ENCODE measurements around the gene IL1RAPL2.

Gene IL1RAPL2

GRCh38 chrX:105265093-105265492 lies 699.1 kb downstream of the IL1RAPL2 start:
- TF ChIP-seq MAX (IDR thresholded peaks at IDR 0.05), result no peak
- no peak for TF ChIP-seq EGR1 (IDR thresholded peaks at IDR 0.05)
- TF ChIP-seq CREB1 (IDR thresholded peaks at IDR 0.05; ENCODE audit: low read depth), result no peak
- TF ChIP-seq REST (IDR thresholded peaks at IDR 0.05; ENCODE audit: low read depth), result no peak
- TF ChIP-seq USF1 (IDR thresholded peaks at IDR 0.05), result no peak
- no peak for TF ChIP-seq ZBTB7A (IDR thresholded peaks at IDR 0.05; ENCODE audit: low read depth)
- no peak for TF ChIP-seq FOXM1 (IDR thresholded peaks at IDR 0.05; ENCODE audit: borderline replicate concordance, low read depth)
- no peak for TF ChIP-seq TAF1 (IDR thresholded peaks at IDR 0.05; ENCODE audit: low read depth)

GRCh38 chrX:105266456-105266855 lies 700.5 kb downstream of the IL1RAPL2 start:
- TF ChIP-seq CREB1 (IDR thresholded peaks at IDR 0.05; ENCODE audit: low read depth) (no peak), ZBTB7A (IDR thresholded peaks at IDR 0.05; ENCODE audit: low read depth) (no peak), TAF1 (IDR thresholded peaks at IDR 0.05; ENCODE audit: low read depth) (no peak), TEAD4 (IDR thresholded peaks at IDR 0.05) (no peak), CEBPB (IDR thresholded peaks at IDR 0.05) (no peak), NFIC (IDR thresholded peaks at IDR 0.05) (no peak), FOXM1 (IDR thresholded peaks at IDR 0.05; ENCODE audit: borderline replicate concordance, low read depth) (no peak), USF1 (IDR thresholded peaks at IDR 0.05) (no peak), MAX (IDR thresholded peaks at IDR 0.05) (no peak), RAD21 (IDR thresholded peaks at IDR 0.05; ENCODE audit: low read depth) (no peak), YY1 (IDR thresholded peaks at IDR 0.05; ENCODE audit: low read depth) (no peak), TCF12 (IDR thresholded peaks at IDR 0.05; ENCODE audit: low read depth) (no peak), REST (IDR thresholded peaks at IDR 0.05; ENCODE audit: low read depth) (no peak), EP300 (IDR thresholded peaks at IDR 0.05; ENCODE audit: borderline replicate concordance) (no peak)

- TF ChIP-seq TCF12 (IDR thresholded peaks at IDR 0.05; ENCODE audit: low read depth), result no peak
- no peak for TF ChIP-seq TEAD4 (IDR thresholded peaks at IDR 0.05)
- no peak for TF ChIP-seq REST (IDR thresholded peaks at IDR 0.05; ENCODE audit: low read depth)
- TF ChIP-seq MAX (IDR thresholded peaks at IDR 0.05), result no peak
- TF ChIP-seq EP300 (IDR thresholded peaks at IDR 0.05; ENCODE audit: borderline replicate concordance), result no peak
- TF ChIP-seq CEBPB (IDR thresholded peaks at IDR 0.05), result no peak
- no peak for TF ChIP-seq YY1 (IDR thresholded peaks at IDR 0.05; ENCODE audit: low read depth)
- no peak for TF ChIP-seq TAF1 (IDR thresholded peaks at IDR 0.05; ENCODE audit: low read depth)
- TF ChIP-seq USF1 (IDR thresholded peaks at IDR 0.05), result no peak
Observed at GRCh38 chrX:105267167-105267566, 701.2 kb downstream of the IL1RAPL2 start.

- TF ChIP-seq TEAD4 (IDR thresholded peaks at IDR 0.05), result no peak
- no peak for TF ChIP-seq REST (IDR thresholded peaks at IDR 0.05; ENCODE audit: low read depth)
- no peak for TF ChIP-seq CEBPB (IDR thresholded peaks at IDR 0.05)
- no peak for TF ChIP-seq CREB1 (IDR thresholded peaks at IDR 0.05; ENCODE audit: low read depth)
- TF ChIP-seq ZBTB7A (IDR thresholded peaks at IDR 0.05; ENCODE audit: low read depth), result no peak
- TF ChIP-seq MAX (IDR thresholded peaks at IDR 0.05), result no peak
- no peak for TF ChIP-seq RAD21 (IDR thresholded peaks at IDR 0.05; ENCODE audit: low read depth)
- no peak for TF ChIP-seq YY1 (IDR thresholded peaks at IDR 0.05; ENCODE audit: low read depth)
- TF ChIP-seq EGR1 (IDR thresholded peaks at IDR 0.05), result no peak
- no peak for TF ChIP-seq TAF1 (IDR thresholded peaks at IDR 0.05; ENCODE audit: low read depth)
- TF ChIP-seq FOXM1 (IDR thresholded peaks at IDR 0.05; ENCODE audit: borderline replicate concordance, low read depth), result no peak
- no peak for TF ChIP-seq USF1 (IDR thresholded peaks at IDR 0.05)
Observed at GRCh38 chrX:105269386-105269785, 703.4 kb downstream of the IL1RAPL2 start.
